ENCODE measurements around the gene CDH15.
"Not testable (repeated sequence)": the region's sequence is repeated elsewhere in the genome, so short reads cannot be mapped to it uniquely, and the experiment has no call there.

Gene CDH15

GRCh38 chr16:89233678-89234490 lies 62.3 kb downstream of the CDH15 start:
- DNase-seq (ENCODE audit: low read depth) = no peak

DNA sequence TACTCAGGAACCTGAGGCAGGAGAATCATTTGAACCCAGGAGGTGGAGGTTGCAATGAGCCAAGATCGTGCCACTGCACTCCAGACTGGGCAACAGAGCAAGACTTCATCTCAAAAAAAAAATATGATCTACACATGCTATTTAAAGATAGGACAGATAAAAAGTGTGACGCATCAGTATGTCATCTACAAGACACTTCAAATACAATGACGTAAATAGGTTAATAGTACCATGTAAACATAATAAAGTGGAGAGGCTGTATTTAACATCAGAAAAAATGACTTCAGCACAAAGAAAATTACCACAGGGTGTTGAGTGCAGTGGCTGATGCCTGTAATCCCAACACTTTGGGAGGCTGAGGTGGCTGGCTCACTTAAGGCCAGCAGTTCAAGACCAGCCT lies 66.2 kb downstream of the CDH15 start:
- DNase-seq (ENCODE audit: low read depth) = no peak

DNA sequence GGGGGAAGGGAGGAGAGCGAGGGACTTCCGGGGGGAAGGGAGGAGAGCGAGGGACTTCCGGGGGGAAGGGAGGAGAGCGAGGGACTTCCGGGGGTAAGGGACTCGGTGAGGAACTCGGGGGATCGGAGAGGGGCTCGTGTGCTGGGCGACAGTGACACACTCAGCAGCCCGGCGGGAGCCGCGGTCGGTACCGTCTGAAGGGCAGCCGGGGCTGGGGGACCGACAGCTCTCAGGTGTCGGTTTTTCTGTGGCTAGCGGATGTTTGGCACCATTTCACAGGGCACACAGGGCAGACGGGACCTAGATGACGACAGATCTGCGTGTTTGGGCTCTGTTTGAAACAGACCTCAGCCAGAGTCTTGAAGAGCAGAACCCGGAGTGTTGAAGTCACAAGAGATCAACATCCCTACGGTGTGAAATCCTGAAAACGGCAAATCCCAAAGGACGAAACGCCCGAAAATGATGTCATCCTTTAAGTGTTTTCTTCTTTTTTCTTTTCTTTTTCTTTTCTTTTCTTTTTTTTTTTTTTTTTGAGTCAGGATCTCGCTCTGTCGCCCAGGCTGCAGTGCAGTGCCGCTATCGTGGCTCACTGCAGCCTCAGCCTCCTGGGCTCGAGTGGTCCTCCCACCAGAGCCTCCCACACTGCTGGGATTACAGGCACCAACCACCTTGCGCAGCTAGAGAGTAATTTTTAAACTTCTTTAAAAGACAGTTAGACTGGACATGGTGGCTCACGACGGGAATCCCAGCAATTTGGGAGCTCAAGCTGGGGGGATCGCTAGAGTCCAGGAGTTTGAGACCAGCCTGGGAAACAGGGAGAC lies 69.8 kb downstream of the CDH15 start:
- peak; percentile 63 for DNase-seq (ENCODE audit: low read depth)

DNA sequence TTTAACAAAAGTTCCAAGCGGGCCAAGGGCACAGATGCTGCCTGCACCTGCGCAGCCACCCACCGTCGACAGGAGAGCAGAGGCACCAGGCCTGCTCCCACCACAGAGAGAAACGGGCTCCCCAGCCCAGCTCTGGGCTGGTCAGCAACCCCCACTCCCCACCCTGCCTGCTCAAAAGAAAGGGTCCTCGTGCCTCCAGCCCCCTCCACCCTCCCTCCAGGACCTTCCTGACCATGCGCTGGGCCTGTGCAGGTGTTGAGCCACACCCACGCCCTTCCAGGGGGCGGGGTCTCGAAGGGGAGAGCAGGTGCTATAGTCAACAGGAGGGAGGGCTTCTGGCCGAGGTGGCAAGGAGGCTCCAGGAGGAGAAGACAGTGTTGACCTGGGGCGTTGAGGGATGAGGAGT lies 71.2 kb downstream of the CDH15 start:
- DNase-seq (ENCODE audit: low read depth) = no peak

DNA sequence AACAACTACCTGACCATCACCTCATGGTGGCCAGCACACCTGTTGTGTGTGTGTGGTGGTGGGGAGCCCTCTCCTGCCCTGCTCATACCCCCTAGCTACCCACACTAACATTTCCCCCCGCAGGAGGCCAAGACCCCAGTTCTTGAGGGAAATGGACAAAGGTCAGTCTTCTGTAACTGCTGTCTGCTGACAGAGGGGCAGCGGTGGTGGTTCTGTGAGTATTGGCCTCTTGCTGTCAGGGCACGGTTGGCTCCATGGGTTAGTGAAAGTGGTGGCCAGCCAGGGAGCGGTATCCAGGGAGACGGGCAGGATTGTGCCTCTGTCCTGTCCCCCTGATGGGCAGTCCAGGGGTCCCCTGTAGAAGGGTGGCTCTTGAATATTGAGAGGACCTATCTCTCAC lies 72.1 kb downstream of the CDH15 start:
- no peak for DNase-seq (ENCODE audit: low read depth)

GRCh38 chr16:89244264-89244663 lies 72.7 kb downstream of the CDH15 start:
- not testable (repeated sequence) for DNase-seq (ENCODE audit: low read depth)

DNA sequence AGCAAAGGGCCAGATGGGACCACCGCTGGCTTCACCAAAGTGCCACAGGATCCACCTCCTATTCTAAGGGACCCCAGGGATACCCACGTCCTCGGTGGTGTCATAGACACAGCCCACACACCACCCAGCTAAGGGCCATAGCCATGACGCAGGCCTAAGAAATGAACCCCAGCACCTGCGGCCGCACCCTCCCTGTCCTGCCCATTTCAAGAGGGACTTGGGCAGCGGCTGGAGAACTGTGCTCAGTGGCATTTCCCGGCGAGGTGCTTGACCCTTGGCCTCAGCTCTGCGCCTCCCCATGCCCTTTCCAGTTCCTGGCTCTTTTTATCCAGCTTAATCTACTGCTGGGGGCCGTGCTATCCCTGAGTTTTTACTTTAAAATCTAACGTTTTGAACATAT lies 73.2 kb downstream of the CDH15 start:
- no peak for DNase-seq (ENCODE audit: low read depth)

Measured in activated T-cell treated with anti-CD3 and anti-CD28 coated beads for 24 hours (primary cell).